Astrocyte of the spinal cord (primary cell): Measurements from ENCODE around the gene CRAMP1.

ENCODE experiments used
- DNase-seq: peaks from one replicate; pipeline ENCODE4 v3.0.0; 2011; ENCODE audit warnings: low read depth, low spot score
- H3K4me3 ChIP-seq: 2 replicates; pipeline ENCODE4 v1.5.1; 2011; ENCODE audit warnings: low read depth, mild to moderate bottlenecking, low read length, moderate library complexity
- in situ Hi-C: cut with HindIII; loops from 2 replicates; pipeline ENCODE4 v1.10.0; 2017; ENCODE audit warnings: low sequenced_read_pairs
- TF ChIP-seq, protein P1 (sequence below): IDR thresholded peaks from 2 replicates; pipeline ENCODE4 v1.5.1; 2012; ENCODE audit warnings: low read depth, mild to moderate bottlenecking, low read length, inconsistent platforms

The CRAMP1 gene

DNA sequence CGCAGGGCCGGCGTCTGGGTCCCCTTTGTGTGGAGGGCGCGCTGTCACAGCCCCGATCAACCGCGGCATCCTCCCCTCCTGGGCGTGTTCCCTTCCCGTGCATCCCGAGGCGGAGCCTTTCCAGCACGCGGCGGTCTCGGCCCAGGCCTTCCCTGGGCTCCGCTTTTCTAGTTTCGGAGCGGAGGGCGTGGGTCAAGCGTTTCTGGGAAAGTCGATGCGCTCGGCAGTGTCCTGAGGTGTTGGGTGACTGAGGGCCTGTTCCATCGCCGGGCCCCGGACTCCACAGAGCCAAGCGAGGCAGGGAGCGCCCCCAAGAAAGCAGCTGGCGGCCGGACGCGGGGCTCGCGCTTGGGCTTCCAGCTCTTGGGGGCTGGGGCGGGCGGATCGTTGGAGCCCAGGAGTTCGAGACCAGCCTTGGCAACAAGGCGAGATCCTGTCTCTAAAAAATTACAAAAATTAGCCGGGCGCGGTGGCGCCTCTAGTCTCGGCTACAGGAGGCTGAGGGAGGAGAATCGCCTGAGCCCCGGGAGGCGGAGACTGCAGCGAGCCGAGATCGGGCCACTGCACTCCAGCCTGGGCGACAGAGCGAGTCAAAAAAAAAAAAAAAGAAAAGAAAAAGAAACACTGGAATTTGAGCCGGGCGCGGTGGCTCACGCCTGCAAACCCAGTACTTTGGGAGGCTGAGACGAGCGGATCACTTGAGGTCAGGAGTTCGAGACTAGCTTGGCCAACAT, 1.1 kb upstream of the CRAMP1 start:
- DNase-seq: no peak
- TF ChIP-seq, protein P1, sequence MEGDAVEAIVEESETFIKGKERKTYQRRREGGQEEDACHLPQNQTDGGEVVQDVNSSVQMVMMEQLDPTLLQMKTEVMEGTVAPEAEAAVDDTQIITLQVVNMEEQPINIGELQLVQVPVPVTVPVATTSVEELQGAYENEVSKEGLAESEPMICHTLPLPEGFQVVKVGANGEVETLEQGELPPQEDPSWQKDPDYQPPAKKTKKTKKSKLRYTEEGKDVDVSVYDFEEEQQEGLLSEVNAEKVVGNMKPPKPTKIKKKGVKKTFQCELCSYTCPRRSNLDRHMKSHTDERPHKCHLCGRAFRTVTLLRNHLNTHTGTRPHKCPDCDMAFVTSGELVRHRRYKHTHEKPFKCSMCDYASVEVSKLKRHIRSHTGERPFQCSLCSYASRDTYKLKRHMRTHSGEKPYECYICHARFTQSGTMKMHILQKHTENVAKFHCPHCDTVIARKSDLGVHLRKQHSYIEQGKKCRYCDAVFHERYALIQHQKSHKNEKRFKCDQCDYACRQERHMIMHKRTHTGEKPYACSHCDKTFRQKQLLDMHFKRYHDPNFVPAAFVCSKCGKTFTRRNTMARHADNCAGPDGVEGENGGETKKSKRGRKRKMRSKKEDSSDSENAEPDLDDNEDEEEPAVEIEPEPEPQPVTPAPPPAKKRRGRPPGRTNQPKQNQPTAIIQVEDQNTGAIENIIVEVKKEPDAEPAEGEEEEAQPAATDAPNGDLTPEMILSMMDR: no peak
- H3K4me3 ChIP-seq: peak overlapping the region; percentile 74
- in situ Hi-C loops: no loop called here

DNA sequence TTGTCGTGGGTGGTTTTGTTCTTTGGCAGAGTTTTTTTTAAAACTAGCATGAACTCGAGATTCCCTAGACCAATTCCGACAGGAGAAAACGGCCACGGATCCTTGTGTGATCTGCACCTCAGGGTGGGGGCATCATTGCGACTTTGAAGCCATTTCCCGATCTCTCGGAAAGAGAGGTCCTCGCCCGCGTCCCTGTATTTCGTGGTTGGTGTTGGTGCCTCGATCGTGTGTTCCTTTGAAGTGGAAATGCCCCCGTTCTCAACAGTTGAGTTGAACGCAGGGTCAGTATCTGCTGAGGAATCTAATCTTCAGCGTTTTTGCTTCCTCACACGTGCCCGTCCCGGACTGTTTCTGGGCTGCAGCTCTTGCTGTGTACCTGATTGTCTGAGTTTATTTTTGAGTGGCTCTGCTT, 1.1 kb downstream of the CRAMP1 start:
- TF ChIP-seq, protein P1: no peak
- DNase-seq: no peak
- in situ Hi-C loops: no loop called here
- peak overlapping the region; percentile 73 for H3K4me3 ChIP-seq

DNA sequence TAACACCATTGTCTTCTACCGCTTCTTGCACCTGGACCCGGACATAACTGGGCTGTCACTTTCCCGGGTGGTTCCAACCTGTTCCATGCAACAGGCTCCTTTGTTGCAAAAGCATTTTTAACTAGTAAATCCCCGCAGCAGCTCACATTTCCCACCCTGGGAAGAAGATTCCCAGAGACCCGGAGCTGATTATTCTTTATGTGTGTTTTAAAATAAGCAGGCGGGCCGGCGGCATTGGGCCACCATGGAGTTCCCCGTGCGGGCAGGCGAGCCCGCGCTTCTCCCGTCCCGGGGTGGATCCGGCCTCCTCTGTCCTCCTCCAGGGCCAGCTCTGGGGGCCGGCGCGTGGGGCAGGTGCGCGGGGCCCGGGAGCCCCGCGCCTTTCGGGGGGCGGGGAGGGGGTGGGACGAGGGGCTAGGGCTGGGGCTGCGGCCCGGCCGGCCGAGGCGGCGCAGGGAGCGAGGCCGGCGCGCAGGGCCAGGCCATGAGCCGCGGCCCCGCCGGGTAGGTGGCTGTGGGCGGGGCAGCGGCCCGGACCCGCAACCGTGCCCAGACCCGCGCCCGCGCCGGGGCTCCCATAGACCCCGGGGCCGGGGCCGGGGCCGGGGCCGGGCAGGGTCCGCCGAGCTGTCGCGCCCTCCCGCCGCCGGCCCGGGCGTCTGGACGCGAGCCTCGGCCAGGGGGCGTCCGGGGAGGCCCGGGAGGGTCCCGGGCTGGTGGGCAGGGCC, 1.7 kb downstream of the CRAMP1 start:
- in situ Hi-C loops: no loop called here

DNA sequence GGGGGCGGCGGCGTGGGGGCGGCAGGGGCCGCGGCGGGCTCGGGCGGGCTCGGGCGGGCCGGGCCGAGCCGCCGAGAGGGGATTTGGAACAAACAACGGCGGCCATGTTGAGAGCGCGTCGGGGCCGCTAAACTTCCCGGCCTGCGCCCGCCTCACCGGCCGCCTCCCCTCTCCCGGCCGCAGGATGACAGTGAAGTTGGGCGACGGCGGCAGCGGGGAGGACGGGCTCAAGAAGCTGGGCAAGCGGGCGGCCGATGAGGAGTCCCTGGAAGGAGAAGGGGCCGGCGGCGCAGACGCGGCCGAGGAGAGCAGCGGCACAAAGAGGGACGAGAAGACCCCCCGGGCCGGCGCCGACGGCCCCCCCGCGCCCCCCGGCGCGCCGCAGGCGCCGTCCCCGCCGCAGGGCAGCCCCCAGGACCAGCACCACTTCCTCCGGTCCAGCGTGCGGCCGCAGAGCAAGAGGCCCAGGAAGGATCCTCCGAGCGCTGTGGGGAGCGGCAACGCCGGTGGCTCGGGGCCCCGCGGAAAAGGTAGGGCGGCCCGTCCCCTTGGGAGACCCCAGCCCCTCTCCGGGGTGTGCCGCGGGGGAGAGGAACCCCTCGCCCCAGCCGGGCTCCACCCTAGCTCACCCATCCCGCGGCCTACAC, 2.4 kb downstream of the CRAMP1 start:
- peak; percentile 37 for DNase-seq
- TF ChIP-seq, protein P1: no peak
- H3K4me3 ChIP-seq: peak overlapping the region; percentile 73
- in situ Hi-C loops: no loop called here

More for the DNA sequence above, 1.7 kb downstream of the CRAMP1 start:
- TF ChIP-seq, protein P1: no peak
- peak overlapping the region; percentile 73 for H3K4me3 ChIP-seq
- DNase-seq: no peak

DNA sequence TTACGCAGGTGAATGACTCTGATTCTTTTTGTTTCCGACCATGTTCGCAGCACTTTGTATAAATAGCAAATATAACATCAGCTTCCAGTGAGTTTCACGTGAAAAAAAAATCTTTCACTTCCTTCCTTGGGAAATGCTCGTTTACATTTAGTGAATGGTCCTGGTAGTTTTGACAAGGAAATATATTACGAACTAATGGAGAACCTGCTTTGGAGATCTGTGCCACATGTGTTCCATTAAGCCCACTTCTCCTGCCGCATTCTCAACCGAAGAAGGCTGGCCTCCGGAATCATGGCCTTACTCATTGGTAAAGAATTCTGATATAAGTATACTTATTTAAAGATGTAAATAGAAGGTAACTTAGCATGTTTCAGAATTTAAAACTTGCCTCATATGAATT, 3.6 kb downstream of the CRAMP1 start:
- in situ Hi-C loops: no loop called here
- H3K4me3 ChIP-seq: peak overlapping the region; percentile 73
- TF ChIP-seq, protein P1: no peak
- no peak for DNase-seq

DNA sequence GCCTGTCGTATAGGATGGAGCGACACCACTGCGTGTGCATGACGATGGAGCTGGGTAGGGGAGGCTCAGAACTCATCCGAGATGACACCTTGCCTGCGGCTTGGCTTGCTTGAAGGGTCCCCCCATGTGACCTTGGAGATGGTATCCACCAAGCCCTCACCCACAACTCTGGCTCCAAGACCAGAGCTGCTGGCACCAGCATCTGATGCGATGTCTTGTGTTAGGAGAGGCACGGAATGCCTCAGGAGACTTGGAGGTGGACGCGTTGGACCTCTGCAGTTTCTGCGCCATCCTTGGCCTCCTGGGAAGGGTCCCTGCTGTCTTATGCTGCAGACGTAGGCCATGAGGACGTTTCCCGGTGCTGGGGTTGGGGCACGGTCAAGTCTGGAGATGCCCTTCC, 7.8 kb downstream of the CRAMP1 start:
- in situ Hi-C loops: no loop called here
- no peak overlapping the region for H3K4me3 ChIP-seq
- no peak for DNase-seq
- TF ChIP-seq, protein P1: no peak
